ENCODE measurements around the gene CBLB.

- TF ChIP-seq CTCF (IDR thresholded peaks at IDR 0.05; ENCODE audit: low read depth, low read length, missing input control) = no peak
- TF ChIP-seq MAX (IDR thresholded peaks at IDR 0.05) = no peak
- no peak for TF ChIP-seq JUND (IDR thresholded peaks at IDR 0.05)
- no peak for TF ChIP-seq REST (IDR thresholded peaks at IDR 0.05)
- no peak for TF ChIP-seq GABPA (IDR thresholded peaks at IDR 0.05 in 1 of 2, conservative IDR thresholded peaks at IDR 0.05 in 1 of 2)
- no peak for TF ChIP-seq TAF1 (conservative IDR thresholded peaks at IDR 0.05)
Measured at GRCh38 chr3:105915524-105915923, 46.7 kb upstream of the CBLB start.
